BLaER1 (cell line): Measurements from ENCODE around the gene IQGAP2.

ENCODE experiments used
- H3K27ac ChIP-seq: shearing (Covaris generic); formaldehyde crosslinking; 2 replicates; pipeline ENCODE4 v1.8.1; 2022
- H3K27me3 ChIP-seq: shearing (Covaris generic); formaldehyde crosslinking; 2 replicates; pipeline ENCODE4 v1.8.1; 2022
- H3K36me3 ChIP-seq: shearing (Covaris generic); formaldehyde crosslinking; 2 replicates; pipeline ENCODE4 v1.8.1; 2022
- H3K4me1 ChIP-seq: shearing (Covaris generic); formaldehyde crosslinking; 2 replicates; pipeline ENCODE4 v1.8.1; 2022
- H3K4me2 ChIP-seq: shearing (Covaris generic); formaldehyde crosslinking; 2 replicates; pipeline ENCODE4 v1.8.1; 2022
- H3K4me3 ChIP-seq: shearing (Covaris generic); formaldehyde crosslinking; 2 replicates; pipeline ENCODE4 v1.8.1; 2022
- H3K9ac ChIP-seq: shearing (Covaris generic); formaldehyde crosslinking; 2 replicates; pipeline ENCODE4 v1.8.1; 2022
- H3K9me3 ChIP-seq: shearing (Covaris generic); formaldehyde crosslinking; 2 replicates; pipeline ENCODE4 v1.8.1; 2022
- H4K20me1 ChIP-seq: shearing (Covaris generic); formaldehyde crosslinking; 2 replicates; pipeline ENCODE4 v1.8.1; 2022
- Cebpa-rat ChIP-seq: shearing (Covaris generic); IDR thresholded peaks from 2 replicates; pipeline ENCODE4 v1.8.1; 2022

The IQGAP2 gene

DNA sequence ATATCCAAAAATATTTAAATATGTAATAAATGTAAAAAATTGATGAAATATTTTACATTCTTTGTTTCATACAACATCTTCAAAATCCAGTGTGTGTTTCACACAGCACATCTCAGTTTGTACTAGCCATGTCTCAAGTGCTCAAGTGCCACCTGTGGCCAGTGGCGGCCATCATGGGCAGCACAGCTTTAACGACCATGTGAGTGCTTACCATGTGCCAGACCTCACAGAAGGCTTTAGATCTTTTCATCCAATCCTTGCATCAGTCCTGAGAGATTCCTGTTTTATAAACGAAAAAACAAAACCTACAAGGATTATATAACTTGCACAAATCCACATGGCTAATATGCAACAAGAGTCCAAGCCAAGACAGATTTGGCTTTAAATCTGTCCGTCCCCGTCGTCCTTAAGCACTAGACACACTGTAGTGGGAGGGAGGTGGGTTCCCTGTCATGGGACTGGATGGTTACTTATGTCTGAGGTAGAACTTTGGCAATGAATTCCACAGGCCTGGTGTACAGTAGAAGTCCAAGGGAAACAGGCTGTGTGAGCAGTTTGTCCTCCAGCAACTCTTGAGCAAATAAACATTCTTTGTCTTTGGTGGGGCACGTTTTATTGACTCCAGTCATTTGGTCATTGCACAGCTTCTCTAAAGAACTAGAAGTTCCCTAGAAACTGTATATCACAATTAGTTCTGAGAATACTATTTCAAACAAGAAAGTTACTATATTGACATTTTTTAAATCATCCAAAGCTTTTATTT lies 287.8 kb downstream of the IQGAP2 start:
- Histone ChIP-seq H3K27me3 (no peaks in the 10 kb centered on the region), H4K20me1 (no peaks in the 10 kb centered on the region), H3K4me1 (peaks cover under 1% of the 10 kb centered on the region; the same call in 1 of the 2 replicates), H3K36me3 (peaks cover 83% of the 10 kb centered on the region), H3K4me3 (no peak overlapping the region), H3K4me2 (no peak overlapping the region), H3K9ac (no peak overlapping the region), H3K27ac (no peak overlapping the region), H3K9me3 (no peaks in the 10 kb centered on the region)
- TF ChIP-seq Cebpa-rat = no peak

DNA sequence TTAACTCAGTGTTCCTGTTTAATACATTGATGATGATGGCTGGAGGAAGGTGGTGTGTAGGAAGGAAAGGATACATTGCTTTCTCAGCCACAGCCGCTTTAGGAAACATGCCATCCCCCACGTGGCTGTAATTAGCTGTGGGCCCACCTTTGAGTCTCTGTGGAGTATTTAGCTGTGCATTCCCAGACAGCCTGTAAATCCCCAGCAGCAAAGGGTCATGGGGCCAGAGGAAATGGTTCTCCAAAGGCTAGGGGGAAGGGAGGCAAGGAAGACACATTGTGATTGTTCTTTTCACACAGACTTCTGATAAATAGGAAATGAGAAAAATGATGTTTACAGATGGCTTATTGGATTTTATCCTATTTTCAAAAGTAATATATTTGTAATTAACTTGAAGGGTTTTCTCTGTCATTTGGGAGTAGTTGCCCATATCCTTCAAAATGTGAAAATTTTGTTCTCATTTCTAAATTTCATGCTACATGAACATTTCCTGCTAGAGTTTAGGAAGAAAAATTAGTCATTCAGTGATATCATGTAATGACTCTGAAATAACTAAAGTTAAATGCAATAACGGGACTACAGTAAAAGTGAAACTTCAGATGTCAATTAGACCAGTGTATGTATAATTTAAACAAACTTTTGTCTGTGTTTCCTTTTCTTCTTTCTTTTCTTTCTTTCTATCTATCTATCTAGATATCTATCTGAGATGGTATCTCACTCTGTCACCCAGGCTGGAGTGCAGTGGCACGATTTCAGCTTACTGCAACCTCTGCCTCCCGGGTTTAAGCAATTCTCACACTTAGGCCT lies 288.6 kb downstream of the IQGAP2 start:
- Histone ChIP-seq H3K9ac (no peak overlapping the region), H3K9me3 (no peaks in the 10 kb centered on the region), H3K27ac (no peak overlapping the region), H3K27me3 (no peaks in the 10 kb centered on the region), H3K36me3 (peaks cover 85% of the 10 kb centered on the region), H3K4me2 (no peak overlapping the region), H4K20me1 (no peaks in the 10 kb centered on the region), H3K4me3 (no peak overlapping the region), H3K4me1 (peaks cover 7% of the 10 kb centered on the region)
- no peak for TF ChIP-seq Cebpa-rat

DNA sequence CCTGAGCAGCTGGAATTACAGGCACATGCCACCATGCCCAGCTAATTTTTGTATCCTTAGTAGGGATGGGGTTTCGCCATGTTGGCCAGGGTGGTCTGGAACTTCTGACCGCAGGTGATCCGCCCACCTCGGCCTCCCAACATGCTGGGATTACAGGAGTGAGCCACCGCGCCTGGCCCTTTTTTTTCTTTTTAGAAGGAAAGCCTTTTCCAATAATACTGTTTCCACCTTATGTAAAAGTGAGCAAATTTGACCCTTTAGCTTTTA lies 289.1 kb downstream of the IQGAP2 start:
- H3K27ac ChIP-seq = no peak overlapping the region
- H4K20me1 ChIP-seq = no peaks in the 10 kb centered on the region
- H3K9ac ChIP-seq = no peak overlapping the region
- H3K4me1 ChIP-seq = peaks cover 7% of the 10 kb centered on the region
- no peak overlapping the region for H3K4me2 ChIP-seq
- TF ChIP-seq Cebpa-rat = no peak
- no peak overlapping the region for H3K4me3 ChIP-seq
- no peaks in the 10 kb centered on the region; the same call in 1 of the 2 replicates for H3K9me3 ChIP-seq
- no peaks in the 10 kb centered on the region for H3K27me3 ChIP-seq
- peaks cover 85% of the 10 kb centered on the region for H3K36me3 ChIP-seq

DNA sequence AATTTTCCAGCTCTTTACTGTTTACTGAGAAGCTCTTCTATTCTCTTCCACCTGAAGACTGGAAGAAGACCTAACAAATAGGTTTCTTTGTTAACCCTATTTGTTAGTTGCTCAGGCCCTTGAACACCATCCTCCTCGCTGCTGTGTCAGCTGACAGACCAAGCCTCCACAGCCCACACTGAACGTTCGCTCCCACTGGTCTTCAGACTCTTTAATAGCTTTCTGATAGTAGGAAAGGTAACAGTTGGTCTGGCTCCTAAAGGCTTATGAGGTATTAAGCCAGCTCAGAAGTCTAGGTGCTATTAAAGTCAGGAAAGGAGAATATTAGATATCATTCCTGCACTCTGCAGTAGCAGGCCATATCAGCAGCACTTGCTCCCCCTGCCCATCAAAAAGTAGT lies 289.6 kb downstream of the IQGAP2 start:
- Histone ChIP-seq H3K4me1 (peaks cover 7% of the 10 kb centered on the region), H3K4me3 (no peak overlapping the region), H3K36me3 (peaks cover 85% of the 10 kb centered on the region), H4K20me1 (no peaks in the 10 kb centered on the region), H3K27me3 (no peaks in the 10 kb centered on the region), H3K9ac (no peak overlapping the region), H3K27ac (no peak overlapping the region), H3K9me3 (no peaks in the 10 kb centered on the region; the same call in 1 of the 2 replicates), H3K4me2 (no peak overlapping the region)
- no peak for TF ChIP-seq Cebpa-rat

DNA sequence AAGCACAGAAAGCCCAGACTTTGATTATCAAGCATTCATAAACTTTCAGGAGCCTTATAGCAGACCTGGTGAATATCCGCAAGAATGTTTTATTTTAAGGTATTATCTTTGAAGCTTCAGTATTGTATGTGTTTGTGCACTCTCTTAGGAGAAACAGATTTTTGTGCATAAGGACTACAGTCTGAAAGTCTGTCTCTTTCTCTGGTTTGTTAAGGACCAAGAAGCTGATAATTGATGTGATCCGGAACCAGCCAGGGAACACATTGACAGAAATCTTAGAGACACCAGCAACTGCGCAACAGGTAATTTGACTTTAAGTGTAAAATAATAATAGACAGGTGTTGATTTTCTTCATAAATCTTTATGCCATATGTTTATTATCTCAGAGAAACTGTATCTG lies 290.1 kb downstream of the IQGAP2 start:
- Histone ChIP-seq H4K20me1 (no peaks in the 10 kb centered on the region), H3K4me2 (no peak overlapping the region), H3K27ac (no peak overlapping the region), H3K36me3 (peaks cover 86% of the 10 kb centered on the region), H3K4me1 (peaks cover 7% of the 10 kb centered on the region), H3K9ac (no peak overlapping the region), H3K4me3 (no peak overlapping the region), H3K27me3 (no peaks in the 10 kb centered on the region), H3K9me3 (no peaks in the 10 kb centered on the region; the same call in 1 of the 2 replicates)
- TF ChIP-seq Cebpa-rat = no peak

DNA sequence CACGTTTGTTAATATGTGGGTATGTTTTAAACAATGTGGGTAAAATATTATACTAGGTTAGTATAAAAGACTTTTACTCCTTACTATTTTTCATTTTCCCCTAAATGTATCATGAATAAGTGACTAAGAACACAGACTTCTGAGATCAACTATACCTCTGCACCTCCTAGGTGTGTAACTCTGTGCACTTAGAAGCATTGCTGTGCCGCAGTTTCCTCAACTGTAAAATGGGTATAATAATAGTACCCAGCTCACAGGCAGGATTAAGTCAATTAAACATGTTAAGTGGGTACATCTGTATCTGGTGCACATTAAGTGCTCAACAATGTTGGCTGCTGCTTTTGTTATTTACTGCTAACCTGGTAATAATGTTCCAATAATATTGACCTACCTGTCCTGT lies 291.2 kb downstream of the IQGAP2 start:
- Histone ChIP-seq H3K36me3 (peaks cover 85% of the 10 kb centered on the region), H3K9me3 (no peaks in the 10 kb centered on the region; the same call in 1 of the 2 replicates), H3K4me1 (peaks cover 7% of the 10 kb centered on the region), H3K4me2 (no peak overlapping the region), H3K27ac (no peak overlapping the region), H3K4me3 (no peak overlapping the region), H3K27me3 (no peaks in the 10 kb centered on the region), H3K9ac (no peak overlapping the region), H4K20me1 (no peaks in the 10 kb centered on the region)
- no peak for TF ChIP-seq Cebpa-rat

DNA sequence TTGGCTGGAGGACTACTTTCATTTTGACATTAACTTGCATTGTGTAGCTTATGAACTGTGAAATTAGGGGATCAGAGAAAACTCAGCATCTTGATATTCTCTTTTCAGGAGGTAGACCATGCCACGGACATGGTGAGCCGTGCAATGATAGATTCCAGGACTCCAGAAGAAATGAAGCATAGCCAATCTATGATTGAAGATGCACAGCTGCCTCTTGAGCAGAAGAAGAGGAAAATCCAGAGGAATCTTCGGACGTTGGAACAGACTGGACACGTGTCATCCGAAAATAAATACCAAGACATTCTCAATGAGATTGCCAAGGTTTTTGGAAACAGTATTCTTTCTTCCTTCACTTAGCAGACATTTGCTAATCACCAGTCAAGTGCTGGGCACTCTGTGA lies 292.3 kb downstream of the IQGAP2 start:
- Histone ChIP-seq H3K9ac (no peak overlapping the region), H3K27ac (no peak overlapping the region), H4K20me1 (no peaks in the 10 kb centered on the region), H3K4me2 (no peak overlapping the region), H3K4me1 (peaks cover 7% of the 10 kb centered on the region), H3K27me3 (no peaks in the 10 kb centered on the region), H3K36me3 (peaks cover 81% of the 10 kb centered on the region), H3K4me3 (no peak overlapping the region), H3K9me3 (no peaks in the 10 kb centered on the region; the same call in 1 of the 2 replicates)
- TF ChIP-seq Cebpa-rat = no peak

DNA sequence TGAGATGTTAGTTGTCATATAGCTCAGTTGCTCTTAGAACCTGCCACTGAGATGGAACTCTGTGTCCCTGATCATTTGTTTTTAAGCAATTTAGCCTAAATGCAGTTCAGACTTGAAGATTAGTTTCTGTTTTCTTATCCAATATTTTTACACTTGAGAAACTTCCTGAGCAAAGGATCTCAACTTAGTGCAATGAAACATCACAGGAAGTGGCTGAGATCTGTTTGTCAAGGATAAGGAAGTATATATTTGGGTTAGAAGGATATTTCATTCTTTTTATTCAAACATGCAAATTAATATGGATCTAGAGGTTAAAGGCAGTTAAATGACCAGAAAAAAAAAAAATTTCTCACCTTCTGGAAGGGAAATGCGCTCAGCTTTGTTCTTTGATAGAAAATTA lies 293.2 kb downstream of the IQGAP2 start:
- no peak for TF ChIP-seq Cebpa-rat

DNA sequence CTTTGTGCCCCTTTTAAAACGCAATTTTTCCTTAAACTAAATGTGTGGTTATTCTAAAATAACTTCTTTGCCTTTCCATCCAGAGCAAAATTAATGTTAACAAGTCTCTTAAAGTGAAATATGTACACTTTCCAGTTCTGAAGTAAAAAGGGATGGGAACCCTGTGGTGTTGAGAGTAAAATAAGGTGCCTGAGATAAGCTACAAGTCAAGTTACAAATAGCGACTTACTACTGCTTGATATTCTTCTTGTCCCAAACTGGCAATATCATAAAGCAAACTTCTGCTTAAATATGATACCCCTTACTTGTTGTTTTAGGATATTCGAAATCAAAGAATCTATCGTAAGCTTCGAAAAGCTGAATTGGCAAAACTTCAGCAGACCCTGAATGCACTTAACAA lies 294.6 kb downstream of the IQGAP2 start:
- no peak for TF ChIP-seq Cebpa-rat
- no peak overlapping the region for H3K9ac ChIP-seq
- H3K4me3 ChIP-seq = no peak overlapping the region
- H3K36me3 ChIP-seq = peaks cover 91% of the 10 kb centered on the region
- peaks cover 7% of the 10 kb centered on the region for H3K4me1 ChIP-seq
- H3K4me2 ChIP-seq = no peak overlapping the region
- H3K27ac ChIP-seq = no peak overlapping the region
- no peaks in the 10 kb centered on the region; the same call in 1 of the 2 replicates for H3K9me3 ChIP-seq
- no peaks in the 10 kb centered on the region for H3K27me3 ChIP-seq
- H4K20me1 ChIP-seq = no peaks in the 10 kb centered on the region

More for the DNA sequence above, 293.2 kb downstream of the IQGAP2 start:
- no peaks in the 10 kb centered on the region for H3K27me3 ChIP-seq
- H3K4me3 ChIP-seq = no peak overlapping the region
- peaks cover 7% of the 10 kb centered on the region for H3K4me1 ChIP-seq
- no peaks in the 10 kb centered on the region; the same call in 1 of the 2 replicates for H3K9me3 ChIP-seq
- H3K36me3 ChIP-seq = peaks cover 83% of the 10 kb centered on the region
- no peak overlapping the region for H3K9ac ChIP-seq
- no peak overlapping the region for H3K4me2 ChIP-seq
- no peaks in the 10 kb centered on the region for H4K20me1 ChIP-seq
- no peak overlapping the region for H3K27ac ChIP-seq

DNA sequence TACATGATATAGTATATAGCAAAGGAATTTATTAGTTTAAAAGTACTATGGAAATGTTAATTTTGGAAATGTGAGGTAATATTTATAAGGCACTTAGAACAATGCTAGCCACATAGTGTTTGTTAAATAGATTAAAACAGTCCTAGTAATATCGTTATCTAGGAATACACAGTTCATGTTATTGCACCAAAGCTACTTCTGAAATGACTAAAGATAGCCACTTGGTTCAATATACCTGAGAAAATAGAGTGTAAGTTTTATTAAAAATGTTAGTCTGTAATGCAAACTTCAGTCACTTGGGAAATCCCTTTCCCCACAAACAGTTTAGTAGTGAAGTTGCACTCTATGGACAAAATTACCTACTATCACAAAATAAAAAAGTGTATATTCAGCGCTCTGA lies 297.5 kb downstream of the IQGAP2 start:
- H3K4me2 ChIP-seq = no peak overlapping the region
- H3K27me3 ChIP-seq = no peaks in the 10 kb centered on the region
- peaks cover 7% of the 10 kb centered on the region for H3K4me1 ChIP-seq
- H3K36me3 ChIP-seq = peaks cover 79% of the 10 kb centered on the region
- no peak overlapping the region for H3K4me3 ChIP-seq
- H3K9ac ChIP-seq = no peak overlapping the region
- no peak overlapping the region for H3K27ac ChIP-seq
- no peaks in the 10 kb centered on the region for H4K20me1 ChIP-seq
- no peak for TF ChIP-seq Cebpa-rat
- H3K9me3 ChIP-seq = no peaks in the 10 kb centered on the region; the same call in 1 of the 2 replicates
